Stimulated activated CD8-positive, alpha-beta memory T cell treated with anti-CD3 and anti-CD28 coated beads, Interleukin-15, amount 100 ng/mL, for 4 hours (primary cell): Measurements from ENCODE around the gene HPCAL1.

Experiments
- DNase-seq, 2 donors: peaks; one replicate each; pipeline ENCODE4 v3.0.0-alpha.2; 2020; ENCODE audit warnings: low read depth in 2 of 2

HPCAL1 gene

GRCh38 chr2:10369269-10370255 is 66.9 kb downstream of the HPCAL1 start:
- DNase-seq: no peak

GRCh38 chr2:10370390-10370789 is 67.7 kb downstream of the HPCAL1 start:
- DNase-seq: no peak

DNA sequence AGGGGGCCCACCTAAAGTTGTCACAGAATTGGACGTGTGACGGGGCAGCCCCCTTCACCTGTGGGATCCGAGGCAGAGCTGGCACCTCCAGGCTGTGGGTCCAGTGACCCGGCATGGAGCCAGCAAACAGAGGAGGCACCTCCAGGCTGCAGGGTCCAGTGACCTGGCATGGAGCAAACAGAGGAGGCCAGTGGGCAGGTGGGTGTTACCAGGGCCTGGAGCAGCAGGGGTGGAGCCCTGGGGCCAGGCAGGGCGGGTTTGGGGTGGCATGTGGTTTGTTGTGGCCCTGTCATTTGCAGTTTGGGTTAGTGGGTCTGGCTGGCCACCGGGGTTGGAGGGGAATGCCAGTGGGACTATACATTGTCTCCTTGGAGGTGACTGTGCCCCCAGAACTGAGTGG is 68.2 kb downstream of the HPCAL1 start:
- DNase-seq: no peak

- no peak for DNase-seq
These were observed 68.9 kb downstream of the HPCAL1 start for GRCh38 chr2:10371441-10372196.

GRCh38 chr2:10372203-10372861 is 69.6 kb downstream of the HPCAL1 start:
- no peak for DNase-seq

GRCh38 chr2:10372862-10373240 is 70.1 kb downstream of the HPCAL1 start:
- DNase-seq: no peak

- no peak for DNase-seq
These were observed 71.2 kb downstream of the HPCAL1 start for GRCh38 chr2:10373931-10374330.

DNA sequence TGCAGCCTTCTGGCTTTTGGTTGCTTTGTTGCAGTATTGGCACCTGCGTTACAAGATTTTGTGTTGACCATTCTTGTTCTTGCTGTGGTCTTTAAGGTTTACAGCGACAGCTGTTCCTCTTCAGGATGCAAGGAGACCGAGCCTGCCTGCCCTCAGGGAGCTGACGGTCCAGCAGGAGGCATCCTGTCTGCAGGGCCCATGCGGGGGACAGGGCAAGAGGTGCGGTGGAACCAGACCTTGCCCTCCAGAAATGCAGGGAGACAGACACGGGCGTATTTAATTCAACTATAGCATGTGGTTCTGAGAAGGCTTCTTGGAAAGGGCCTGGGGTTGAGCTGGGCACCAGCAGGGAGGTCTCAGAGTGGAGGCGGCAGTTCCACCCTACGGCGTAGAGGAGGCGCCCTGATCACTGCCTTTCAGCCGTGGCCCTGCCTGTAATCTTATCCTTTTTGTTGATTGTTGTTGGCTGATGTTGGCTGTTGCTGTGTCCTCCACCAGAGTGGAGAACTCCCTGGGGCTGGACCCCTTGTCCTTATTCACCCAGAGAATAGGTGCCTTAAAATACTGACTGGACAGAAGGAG is 71.7 kb downstream of the HPCAL1 start:
- no peak for DNase-seq

- DNase-seq: no peak
These were observed 73.0 kb downstream of the HPCAL1 start for GRCh38 chr2:10375570-10376281.

GRCh38 chr2:10377052-10377746 is 74.5 kb downstream of the HPCAL1 start:
- DNase-seq: no peak

GRCh38 chr2:10377747-10378085 is 75.0 kb downstream of the HPCAL1 start:
- no peak for DNase-seq

GRCh38 chr2:10378189-10378588 is 75.5 kb downstream of the HPCAL1 start:
- DNase-seq: no peak

GRCh38 chr2:10380048-10380926 is 77.6 kb downstream of the HPCAL1 start:
- DNase-seq: no peak

DNA sequence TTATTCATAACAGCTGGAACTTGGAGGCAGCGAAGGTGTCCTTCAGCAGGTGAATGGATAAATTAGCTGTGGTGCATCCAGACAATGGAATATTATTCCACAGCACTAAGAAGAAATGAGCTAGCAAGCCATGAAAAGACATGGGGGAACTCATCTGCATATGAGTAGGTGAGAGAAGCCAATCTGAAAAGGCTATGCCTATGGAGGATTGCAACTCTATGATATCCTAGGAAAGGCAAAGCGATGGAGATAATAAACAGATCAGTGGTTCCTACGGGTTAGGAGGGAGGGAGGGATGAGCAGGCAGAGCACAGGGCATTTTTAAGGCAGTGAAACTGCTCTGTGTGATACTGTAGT is 79.3 kb downstream of the HPCAL1 start:
- no peak for DNase-seq

DNA sequence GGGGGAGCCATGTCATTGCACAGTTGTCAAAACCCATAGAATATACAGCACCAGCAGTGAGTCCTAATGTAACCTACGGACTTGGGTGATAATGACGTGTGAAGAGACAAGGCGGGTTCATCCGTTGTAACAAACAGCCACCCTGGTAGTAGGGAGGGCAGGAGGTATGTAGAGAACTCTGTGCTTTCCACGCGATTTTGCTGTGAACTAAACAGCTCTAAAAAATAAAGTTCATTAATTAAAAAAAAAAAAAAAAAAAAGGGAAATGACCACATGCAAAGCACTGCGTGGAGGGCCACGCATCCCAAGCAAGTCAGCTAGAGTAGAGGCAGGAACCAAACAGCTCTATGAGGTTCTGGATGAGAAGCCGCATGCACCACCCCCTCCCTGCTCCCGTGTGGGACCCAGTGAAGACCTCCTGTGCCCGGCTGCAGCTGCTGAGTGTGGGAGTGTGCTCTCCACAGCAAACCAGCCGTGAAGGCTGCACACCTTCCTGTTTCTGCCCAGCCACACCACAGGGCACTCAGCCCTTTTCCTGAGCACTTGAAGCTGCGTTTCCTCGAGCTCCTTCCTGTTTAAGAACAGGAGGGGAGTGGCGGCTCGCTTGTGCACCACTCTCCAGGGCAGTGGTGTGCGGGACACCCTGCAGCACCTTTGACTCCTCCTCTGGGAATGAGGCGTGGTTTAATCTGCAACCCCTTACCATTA is 79.8 kb downstream of the HPCAL1 start:
- DNase-seq: peak in 1 of 2 donors; percentile 12

GRCh38 chr2:10383960-10384734 is 81.4 kb downstream of the HPCAL1 start:
- no peak for DNase-seq

DNA sequence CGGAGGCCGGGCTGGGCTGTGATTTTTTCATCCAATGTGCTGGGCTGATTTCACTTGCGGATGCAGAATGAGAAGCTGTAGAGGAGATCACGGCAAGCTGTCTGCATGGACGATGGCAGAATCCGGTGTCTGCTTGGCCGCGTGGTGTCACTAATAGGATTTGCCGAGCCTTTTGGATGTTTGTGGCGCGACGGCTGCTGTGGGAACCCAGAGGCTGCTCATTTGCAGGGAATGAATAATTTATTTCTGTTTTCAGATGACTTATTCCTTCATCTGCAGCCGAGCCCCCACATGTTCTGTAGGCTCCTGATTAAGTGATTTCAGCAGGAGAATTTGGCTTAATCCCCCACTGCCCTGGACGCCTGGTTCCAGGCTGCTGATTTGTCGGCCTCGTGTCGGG is 82.8 kb downstream of the HPCAL1 start:
- no peak for DNase-seq
